CD1c-positive myeloid dendritic cell (primary cell): ENCODE measurements around the gene CTRB2.
"Not testable (repeated sequence)": the region's sequence is repeated elsewhere in the genome, so short reads cannot be mapped to it uniquely, and the experiment has no call there.

Experiments
- DNase-seq: peaks from one replicate; pipeline ENCODE4 v3.0.0-alpha.2; 2016; ENCODE audit errors: extremely low spot score

CTRB2 gene

GRCh38 chr16:75242436-75243078, 35.6 kb upstream of the CTRB2 start:
- DNase-seq = not testable (repeated sequence)

DNA sequence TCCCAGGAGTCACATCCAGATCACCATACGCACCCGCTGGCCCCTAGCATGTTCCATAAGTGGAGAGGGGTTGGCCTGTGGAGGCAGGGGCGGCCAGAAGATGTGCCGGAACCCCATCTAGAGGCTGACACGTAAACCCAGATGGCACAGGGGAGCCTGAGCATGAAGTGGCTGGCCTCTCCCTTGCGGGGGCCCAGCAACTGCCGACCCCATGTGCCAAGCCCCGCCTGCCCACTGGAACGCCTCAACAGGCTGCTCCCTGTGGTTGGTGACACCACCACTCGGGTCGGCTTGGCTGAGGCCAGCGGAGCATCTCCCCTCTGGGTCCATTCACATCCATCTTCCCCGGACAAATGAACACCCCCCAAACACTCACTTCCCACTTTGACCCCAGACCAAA, 35.0 kb upstream of the CTRB2 start:
- DNase-seq = no peak

DNA sequence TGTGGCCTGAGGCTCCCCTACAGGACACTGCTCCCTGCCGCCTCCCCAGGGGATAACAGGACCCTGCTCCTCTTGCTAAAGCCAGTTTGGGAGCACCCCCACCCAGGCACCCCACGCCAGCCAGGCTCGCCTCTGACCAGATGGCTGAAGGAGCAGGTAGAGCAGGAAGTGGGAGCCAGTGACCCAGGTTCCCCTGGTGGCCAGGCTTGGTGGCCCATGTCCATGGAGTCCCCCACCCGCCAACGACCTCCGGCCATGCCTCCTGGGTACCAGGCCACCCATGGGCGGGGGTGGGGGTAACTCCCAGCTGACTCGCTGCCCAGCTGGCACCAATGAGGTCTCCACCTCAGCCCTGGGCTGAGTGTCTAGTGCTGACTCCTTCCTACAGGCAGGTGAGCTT, 34.5 kb upstream of the CTRB2 start:
- DNase-seq = no peak

- not testable (repeated sequence) for DNase-seq
These were observed 33.7 kb upstream of the CTRB2 start for GRCh38 chr16:75240633-75241032.

DNA sequence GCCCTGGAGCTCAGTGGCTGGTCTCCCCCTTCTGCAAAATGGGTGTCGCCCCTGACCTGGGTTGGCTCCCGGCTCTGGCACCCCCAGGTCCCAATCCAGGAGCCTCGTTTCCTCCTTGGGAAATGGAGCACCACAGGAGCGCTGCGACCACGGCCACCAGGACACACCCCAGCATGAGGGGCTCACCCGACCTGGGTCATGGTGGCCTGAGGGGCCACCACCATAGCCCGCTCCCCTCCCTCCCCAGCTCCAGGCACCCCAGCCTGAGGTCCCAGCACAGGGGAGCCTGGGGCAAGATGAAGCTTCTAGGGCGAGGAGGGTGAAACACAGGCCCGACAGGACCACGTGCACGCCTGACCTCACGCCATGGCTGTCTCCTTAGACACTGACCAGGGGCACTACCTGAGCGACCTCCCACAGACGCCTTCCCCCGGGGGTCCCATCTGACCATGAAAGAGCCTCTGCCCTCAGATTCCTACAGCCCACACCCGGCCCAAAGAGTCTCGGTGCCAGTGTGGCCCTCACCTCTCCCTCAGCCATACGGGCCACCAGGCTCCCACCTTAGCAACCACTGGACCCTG, 32.7 kb upstream of the CTRB2 start:
- no peak for DNase-seq

DNA sequence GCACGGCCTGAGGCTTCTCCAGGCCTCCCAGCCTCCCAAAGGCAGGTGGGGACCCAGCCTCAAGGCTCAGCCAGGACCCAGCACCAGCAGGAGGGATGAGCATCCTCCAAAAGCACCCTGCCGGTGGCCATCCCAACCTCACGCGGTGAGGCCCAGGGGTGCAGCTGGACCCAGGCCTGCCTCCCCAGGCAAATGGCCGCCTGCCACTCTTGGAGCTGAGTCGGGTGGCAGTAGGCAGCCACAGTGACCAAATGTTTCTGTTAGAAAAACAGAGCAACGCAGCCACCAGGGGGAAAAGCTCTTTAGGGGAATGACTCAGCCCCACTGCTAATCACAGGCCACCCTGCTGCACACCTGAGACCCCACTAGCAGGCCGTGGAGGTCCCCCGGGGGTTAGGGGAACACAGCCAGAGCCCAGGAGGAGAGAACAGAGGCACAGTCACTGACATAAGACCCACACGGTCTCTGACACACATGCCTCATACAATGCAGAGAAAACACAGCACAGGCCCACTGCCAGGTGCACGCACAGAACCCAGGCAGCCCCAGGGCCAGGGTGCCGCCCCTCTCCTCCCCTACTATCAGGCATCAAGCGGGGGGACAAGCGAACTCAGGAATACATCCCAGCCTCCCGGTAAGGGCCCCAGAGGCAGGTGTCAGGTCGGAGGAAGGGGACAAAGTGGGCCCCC, 32.0 kb upstream of the CTRB2 start:
- no peak for DNase-seq

DNA sequence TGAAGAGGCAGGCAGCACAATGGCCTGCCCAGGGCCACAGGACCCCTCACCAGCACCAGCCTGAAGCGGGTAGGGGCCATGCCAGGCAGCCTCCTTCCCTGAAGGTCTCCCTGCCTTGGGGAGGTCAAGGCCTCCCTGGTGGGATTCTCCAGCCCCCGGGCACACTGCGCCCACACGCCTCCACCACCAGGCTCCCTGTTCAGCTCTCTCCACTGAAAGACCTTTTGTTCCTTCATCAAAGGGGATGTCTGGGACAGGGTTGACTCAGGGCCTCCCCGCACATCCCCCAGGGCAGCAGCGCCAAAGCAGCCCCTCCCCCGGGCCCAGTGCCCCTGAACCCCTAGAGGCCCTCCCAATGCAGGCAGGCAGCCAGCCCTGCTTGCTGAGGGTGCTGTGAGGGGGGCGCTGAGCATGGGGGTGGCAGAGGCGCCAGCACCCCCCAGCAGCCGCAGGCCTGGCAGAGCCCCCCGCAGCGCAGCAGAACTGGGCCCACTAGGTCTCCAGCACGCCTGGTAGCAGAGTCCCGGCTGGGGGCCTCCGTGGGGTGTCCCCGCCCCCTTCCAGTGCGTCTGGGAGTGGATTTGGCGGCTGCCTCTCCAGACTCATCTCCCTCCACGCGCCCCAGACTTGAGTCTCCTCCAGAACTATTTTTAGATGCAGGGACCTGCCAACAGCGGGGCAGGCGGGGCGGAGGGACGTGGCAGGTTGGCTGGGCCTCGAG, 31.3 kb upstream of the CTRB2 start:
- DNase-seq = no peak

DNA sequence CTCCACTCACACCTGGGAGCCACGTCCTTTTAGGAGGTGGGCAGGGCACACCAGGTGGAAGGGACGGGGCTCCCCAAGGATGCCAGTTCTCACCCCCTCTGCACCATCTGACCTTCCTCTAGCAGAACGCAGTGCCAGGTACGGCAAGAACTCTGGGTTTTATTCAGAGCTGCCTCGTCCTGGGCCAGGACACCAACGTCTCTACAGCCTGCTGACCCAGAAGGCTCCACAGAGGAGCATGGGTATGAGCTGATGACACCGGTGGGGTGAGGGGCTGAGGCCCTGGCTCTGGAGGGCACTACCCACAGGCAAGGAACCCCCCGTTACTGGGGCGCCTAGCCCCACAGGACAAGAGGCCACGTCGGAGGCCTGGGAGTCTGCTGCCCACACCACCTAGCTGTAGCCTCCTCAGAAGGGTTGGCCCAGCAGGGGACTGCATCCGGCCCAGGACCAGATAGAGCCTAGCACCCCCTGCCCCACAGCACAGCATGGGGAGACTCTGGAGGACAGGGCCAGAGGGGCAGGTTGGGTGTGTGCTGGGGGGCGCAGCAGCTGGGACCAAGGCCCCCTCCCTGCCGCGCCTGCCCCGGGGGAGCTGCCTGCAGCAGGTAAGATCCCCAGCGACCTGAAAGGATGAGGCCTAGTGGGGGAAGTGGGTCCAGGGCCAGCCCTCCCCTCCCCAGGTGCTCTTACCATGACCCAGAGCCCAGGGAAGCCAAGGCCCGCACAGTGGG, 30.6 kb upstream of the CTRB2 start:
- DNase-seq = no peak

DNA sequence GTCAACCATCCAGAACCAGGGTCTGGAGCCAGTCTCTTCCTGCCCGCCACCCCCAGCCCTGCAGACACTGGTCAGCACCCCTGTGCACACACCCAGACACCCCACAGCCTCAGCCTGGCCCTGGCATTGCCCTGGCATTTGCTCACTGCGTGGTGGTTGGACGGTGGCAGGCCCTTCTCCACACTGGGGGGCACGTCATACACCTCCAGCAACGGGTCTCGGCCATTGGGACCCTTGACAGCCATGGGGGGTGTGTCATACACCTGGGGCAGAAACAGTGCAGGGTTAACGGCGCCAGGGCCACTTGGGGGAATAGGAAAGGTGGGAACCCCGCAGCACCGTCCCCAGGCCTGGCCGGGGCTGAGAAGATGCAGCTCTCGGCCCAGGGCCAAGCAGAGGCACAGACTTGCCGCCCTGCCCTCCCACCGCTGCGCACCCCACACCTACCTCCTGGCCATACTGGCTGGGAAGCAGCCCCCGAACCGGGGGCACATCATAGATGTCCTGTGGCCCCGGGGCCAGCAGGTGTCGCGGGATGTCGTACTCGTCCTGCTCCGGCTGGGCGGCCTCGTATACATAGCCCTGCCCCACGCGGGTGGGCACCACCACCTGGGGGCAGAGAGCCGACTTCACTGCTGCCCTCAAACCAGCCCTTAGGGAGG, 29.9 kb upstream of the CTRB2 start:
- DNase-seq = no peak

- DNase-seq = no peak
These were observed 29.3 kb upstream of the CTRB2 start for GRCh38 chr16:75236232-75236631.

DNA sequence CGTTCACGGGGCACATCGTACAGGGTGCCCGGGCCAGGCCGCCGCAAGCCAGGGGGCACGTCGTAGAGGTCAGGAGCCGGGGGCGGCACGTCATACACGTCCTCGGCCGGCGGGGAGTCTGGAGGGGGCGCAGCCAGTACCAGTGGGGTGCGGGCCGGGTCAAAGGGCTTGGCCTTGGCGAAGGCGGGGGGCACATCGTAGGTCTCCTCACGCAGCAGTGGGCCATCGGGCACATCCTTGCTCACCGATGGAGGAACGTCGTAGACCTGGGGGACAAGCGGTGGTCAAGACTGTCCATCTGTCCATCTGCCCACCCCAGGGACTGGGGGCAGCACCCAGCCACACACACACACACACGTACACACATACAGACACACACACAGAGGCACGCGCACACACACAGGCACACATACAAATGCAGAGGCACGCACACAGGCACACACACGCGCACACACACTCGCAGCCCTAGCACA, 28.8 kb upstream of the CTRB2 start:
- no peak for DNase-seq

GRCh38 chr16:75234856-75235696, 28.1 kb upstream of the CTRB2 start:
- no peak for DNase-seq

DNA sequence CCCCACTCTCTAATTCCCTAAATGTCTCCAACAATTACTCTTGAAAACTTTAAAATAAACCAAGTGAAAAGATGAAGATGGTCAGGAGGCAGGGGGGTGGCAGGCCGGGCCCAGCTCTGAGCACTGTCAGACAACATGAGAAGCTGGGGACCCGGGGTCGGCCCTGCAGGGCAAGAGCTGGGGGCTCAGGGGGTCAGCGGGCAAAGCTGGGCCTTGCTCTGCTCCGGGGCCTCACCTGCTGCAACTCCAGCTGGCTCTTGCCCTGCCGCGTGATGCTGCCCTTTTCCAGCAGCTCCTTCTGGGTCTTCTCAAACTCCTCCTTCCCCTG, 26.6 kb upstream of the CTRB2 start:
- DNase-seq = no peak

GRCh38 chr16:75231570-75231969, 24.6 kb upstream of the CTRB2 start:
- no peak for DNase-seq

GRCh38 chr16:75230471-75231110, 23.6 kb upstream of the CTRB2 start:
- DNase-seq = no peak

DNA sequence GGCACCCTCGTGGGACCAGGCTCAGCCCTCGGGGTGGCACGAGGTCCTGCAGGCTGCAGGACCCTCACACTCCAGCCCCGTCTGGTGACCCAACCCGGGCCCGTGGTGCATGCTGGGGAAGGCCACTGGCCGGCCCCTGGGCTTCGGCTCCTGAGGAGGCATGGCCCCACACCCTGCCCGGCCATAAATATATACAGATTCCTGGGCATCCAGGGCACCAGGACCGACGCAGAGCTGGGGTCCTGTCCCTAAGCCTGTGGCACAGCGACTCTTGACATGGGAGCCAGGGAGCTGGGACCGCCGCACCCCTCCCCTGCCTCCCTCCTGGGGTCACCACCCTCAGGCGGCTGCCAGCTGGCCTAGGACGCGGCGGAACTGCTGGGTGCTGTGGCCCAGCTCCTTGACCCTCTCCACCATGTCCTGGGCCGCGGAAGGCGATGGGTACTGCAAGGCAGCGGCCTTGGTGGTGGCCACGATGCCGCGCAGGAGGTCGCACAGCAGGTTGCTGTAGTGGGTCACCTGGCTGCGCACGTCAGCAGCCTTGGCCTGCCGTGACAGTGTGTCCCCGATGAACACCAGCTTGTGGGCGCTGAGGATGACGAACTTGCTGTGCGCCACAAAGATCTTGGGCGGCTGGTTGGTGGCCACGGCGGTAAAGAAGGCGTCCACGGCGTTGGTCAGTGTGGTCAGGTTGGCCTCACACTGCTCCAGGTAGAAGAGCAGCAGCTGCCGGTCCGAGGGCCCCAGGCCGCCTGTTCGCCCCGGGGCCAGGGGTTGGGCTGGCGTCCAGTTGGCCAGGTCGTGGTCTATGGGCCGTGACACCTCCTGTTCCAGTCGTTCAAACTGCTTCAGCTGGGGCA, 22.4 kb upstream of the CTRB2 start:
- no peak for DNase-seq

GRCh38 chr16:75228143-75228976, 21.4 kb upstream of the CTRB2 start:
- DNase-seq = no peak
